ENCODE measurements around the gene PCAT7.

PCAT7 gene

GRCh38 chr9:94511955-94512265 is 43.0 kb upstream of the PCAT7 start:
- Histone ChIP-seq H3K4me1 (ENCODE audit: control insufficient read depth in 1 of 2, insufficient read depth in 2 of 2, low read length in 2 of 2) (peaks cover 0 to 2% of the 10 kb centered on the region in 2 experiments), H2AK5ac (ENCODE audit: low read length) (no peak overlapping the region), H2AFZ (ENCODE audit: insufficient read depth, low read length, poor library complexity) (no peak overlapping the region), H4K8ac (ENCODE audit: low read depth, low read length) (no peak overlapping the region), H2BK120ac (ENCODE audit: insufficient read depth, low read length, poor library complexity) (no peak overlapping the region), H3K27ac (ENCODE audit: low read depth, low read length) (no peak overlapping the region), H4K12ac (ENCODE audit: low read depth, low read length) (no peak overlapping the region), H2BK12ac (ENCODE audit: low read length) (no peak overlapping the region), H3K27me3 (ENCODE audit: insufficient read depth, low read length) (no peaks in the 10 kb centered on the region), H3K4me2 (ENCODE audit: low read length) (no peak overlapping the region), H3K14ac (ENCODE audit: low read length) (no peak overlapping the region), H3K23ac (ENCODE audit: low read length) (no peak overlapping the region), H3K4ac (ENCODE audit: low read depth, low read length) (no peak overlapping the region), H2BK5ac (ENCODE audit: low read depth, low read length, poor library complexity) (no peak overlapping the region), H4K91ac (ENCODE audit: low read depth, low read length) (no peak overlapping the region), H3K9ac (ENCODE audit: low read length) (no peak overlapping the region), H3K79me1 (ENCODE audit: low read length) (no peaks in the 10 kb centered on the region), H3K18ac (ENCODE audit: low read length) (no peak overlapping the region), H3K36me3 (ENCODE audit: control insufficient read depth in 1 of 2, insufficient read depth in 2 of 2, low read length in 2 of 2) (no peaks in the 10 kb centered on the region), H3K79me2 (ENCODE audit: control insufficient read depth, insufficient read depth, low read length, poor library complexity) (no peaks in the 10 kb centered on the region), H3K9me3 (ENCODE audit: insufficient read depth, low read depth, low read length) (no peaks in the 10 kb centered on the region), H3K4me3 (ENCODE audit: low read depth, low read length) (no peak overlapping the region)
- WGBS (ENCODE audit: extremely low coverage, insufficient coverage, insufficient read length): no CpG with 5 or more reads among the region's 2 CpGs
- no peak for DNase-seq

DNA sequence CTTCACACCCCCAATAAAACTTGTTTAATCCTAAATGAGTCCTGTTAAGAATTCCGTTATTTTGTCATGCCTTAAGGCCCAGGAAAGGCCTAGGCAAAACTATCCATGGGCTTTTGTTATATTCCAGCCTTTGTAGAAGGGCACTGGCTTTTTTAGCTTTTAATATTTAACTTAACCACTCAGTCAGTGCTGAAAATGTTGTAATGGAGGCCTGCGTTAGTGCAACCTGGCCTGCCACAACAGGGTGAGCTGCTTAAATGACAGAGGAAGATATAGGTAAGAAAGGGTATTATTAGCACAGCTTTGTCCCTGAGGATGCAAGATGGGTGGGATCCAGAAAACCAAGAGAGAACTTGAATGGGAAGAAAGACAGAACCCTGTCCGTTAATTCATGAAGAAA is 40.2 kb upstream of the PCAT7 start:
- Histone ChIP-seq H2AK5ac (ENCODE audit: low read length) (no peak overlapping the region), H3K9me3 (ENCODE audit: insufficient read depth, low read depth, low read length) (no peaks in the 10 kb centered on the region), H3K79me1 (ENCODE audit: low read length) (no peaks in the 10 kb centered on the region), H2BK120ac (ENCODE audit: insufficient read depth, low read length, poor library complexity) (no peak overlapping the region), H3K14ac (ENCODE audit: low read length) (no peak overlapping the region), H2BK12ac (ENCODE audit: low read length) (no peak overlapping the region), H2AFZ (ENCODE audit: insufficient read depth, low read length, poor library complexity) (no peak overlapping the region), H3K4ac (ENCODE audit: low read depth, low read length) (no peak overlapping the region), H3K4me1 (ENCODE audit: control insufficient read depth in 1 of 2, insufficient read depth in 2 of 2, low read length in 2 of 2) (peaks cover 0 to 2% of the 10 kb centered on the region in 2 experiments), H2BK5ac (ENCODE audit: low read depth, low read length, poor library complexity) (no peak overlapping the region), H4K12ac (ENCODE audit: low read depth, low read length) (no peak overlapping the region), H3K36me3 (ENCODE audit: control insufficient read depth in 1 of 2, insufficient read depth in 2 of 2, low read length in 2 of 2) (no peaks in the 10 kb centered on the region), H3K9ac (ENCODE audit: low read length) (no peak overlapping the region), H4K91ac (ENCODE audit: low read depth, low read length) (no peak overlapping the region), H3K23ac (ENCODE audit: low read length) (no peak overlapping the region), H4K8ac (ENCODE audit: low read depth, low read length) (no peak overlapping the region), H3K27me3 (ENCODE audit: insufficient read depth, low read length) (no peaks in the 10 kb centered on the region), H3K4me2 (ENCODE audit: low read length) (no peak overlapping the region), H3K79me2 (ENCODE audit: control insufficient read depth, insufficient read depth, low read length, poor library complexity) (no peaks in the 10 kb centered on the region), H3K4me3 (ENCODE audit: low read depth, low read length) (no peak overlapping the region), H3K18ac (ENCODE audit: low read length) (no peak overlapping the region), H3K27ac (ENCODE audit: low read depth, low read length) (no peak overlapping the region)
- DNase-seq: no peak
- no CpG with 5 or more reads among the region's 3 CpGs for WGBS (ENCODE audit: extremely low coverage, insufficient coverage, insufficient read length)

- Histone ChIP-seq H2BK5ac (ENCODE audit: low read depth, low read length, poor library complexity) (no peak overlapping the region), H3K9ac (ENCODE audit: low read length) (no peak overlapping the region), H4K8ac (ENCODE audit: low read depth, low read length) (no peak overlapping the region), H3K27ac (ENCODE audit: low read depth, low read length) (no peak overlapping the region), H3K79me2 (ENCODE audit: control insufficient read depth, insufficient read depth, low read length, poor library complexity) (no peaks in the 10 kb centered on the region), H2BK120ac (ENCODE audit: insufficient read depth, low read length, poor library complexity) (no peak overlapping the region), H3K18ac (ENCODE audit: low read length) (no peak overlapping the region), H3K9me3 (ENCODE audit: insufficient read depth, low read depth, low read length) (no peaks in the 10 kb centered on the region), H3K14ac (ENCODE audit: low read length) (no peak overlapping the region), H3K4me2 (ENCODE audit: low read length) (no peak overlapping the region), H2AFZ (ENCODE audit: insufficient read depth, low read length, poor library complexity) (no peak overlapping the region), H3K36me3 (ENCODE audit: control insufficient read depth in 1 of 2, insufficient read depth in 2 of 2, low read length in 2 of 2) (no peaks in the 10 kb centered on the region), H3K4ac (ENCODE audit: low read depth, low read length) (no peak overlapping the region), H3K27me3 (ENCODE audit: insufficient read depth, low read length) (no peaks in the 10 kb centered on the region), H4K12ac (ENCODE audit: low read depth, low read length) (no peak overlapping the region), H3K4me3 (ENCODE audit: low read depth, low read length) (no peak overlapping the region), H2AK5ac (ENCODE audit: low read length) (no peak overlapping the region), H2BK12ac (ENCODE audit: low read length) (no peak overlapping the region), H4K91ac (ENCODE audit: low read depth, low read length) (no peak overlapping the region), H3K4me1 (ENCODE audit: control insufficient read depth in 1 of 2, insufficient read depth in 2 of 2, low read length in 2 of 2) (peaks cover 0 to 2% of the 10 kb centered on the region in 2 experiments), H3K23ac (ENCODE audit: low read length) (no peak overlapping the region), H3K79me1 (ENCODE audit: low read length) (no peaks in the 10 kb centered on the region)
- no CpG with 5 or more reads among the region's 4 CpGs for WGBS (ENCODE audit: extremely low coverage, insufficient coverage, insufficient read length)
- DNase-seq: no peak
Observed at GRCh38 chr9:94517254-94517653, 37.6 kb upstream of the PCAT7 start.

- no peak overlapping the region for H3K4me2 ChIP-seq (ENCODE audit: low read length)
- H3K14ac ChIP-seq (ENCODE audit: low read length): no peak overlapping the region
- no peaks in the 10 kb centered on the region for H3K4me1 ChIP-seq (ENCODE audit: control insufficient read depth in 1 of 2, insufficient read depth in 2 of 2, low read length in 2 of 2)
- no CpG with 5 or more reads among the region's 7 CpGs for WGBS (ENCODE audit: extremely low coverage, insufficient coverage, insufficient read length)
- no peak overlapping the region for H3K9ac ChIP-seq (ENCODE audit: low read length)
- H3K4ac ChIP-seq (ENCODE audit: low read depth, low read length): no peak overlapping the region
- no peak overlapping the region for H2AFZ ChIP-seq (ENCODE audit: insufficient read depth, low read length, poor library complexity)
- no peak overlapping the region for H4K91ac ChIP-seq (ENCODE audit: low read depth, low read length)
- H4K8ac ChIP-seq (ENCODE audit: low read depth, low read length): no peak overlapping the region
- H3K18ac ChIP-seq (ENCODE audit: low read length): no peak overlapping the region
- H2BK5ac ChIP-seq (ENCODE audit: low read depth, low read length, poor library complexity): no peak overlapping the region
- H2BK12ac ChIP-seq (ENCODE audit: low read length): no peak overlapping the region
- H3K79me2 ChIP-seq (ENCODE audit: control insufficient read depth, insufficient read depth, low read length, poor library complexity): no peaks in the 10 kb centered on the region
- H4K12ac ChIP-seq (ENCODE audit: low read depth, low read length): no peak overlapping the region
- H3K27ac ChIP-seq (ENCODE audit: low read depth, low read length): no peak overlapping the region
- no peak overlapping the region for H2BK120ac ChIP-seq (ENCODE audit: insufficient read depth, low read length, poor library complexity)
- H3K9me3 ChIP-seq (ENCODE audit: insufficient read depth, low read depth, low read length): no peaks in the 10 kb centered on the region
- no peak overlapping the region for H3K4me3 ChIP-seq (ENCODE audit: low read depth, low read length)
- H3K23ac ChIP-seq (ENCODE audit: low read length): no peak overlapping the region
- no peaks in the 10 kb centered on the region for H3K27me3 ChIP-seq (ENCODE audit: insufficient read depth, low read length)
- no peak overlapping the region for H2AK5ac ChIP-seq (ENCODE audit: low read length)
- no peak for DNase-seq
- H3K79me1 ChIP-seq (ENCODE audit: low read length): no peaks in the 10 kb centered on the region
- no peaks in the 10 kb centered on the region for H3K36me3 ChIP-seq (ENCODE audit: control insufficient read depth in 1 of 2, insufficient read depth in 2 of 2, low read length in 2 of 2)
Observed at GRCh38 chr9:94525396-94526035, 29.4 kb upstream of the PCAT7 start.
